Measurements from ENCODE around the gene B4GALNT3.

Gene B4GALNT3

GRCh38 chr12:608413-608812 is 148.7 kb downstream of the B4GALNT3 start:
- DNase-seq (ENCODE audit: low read depth): no peak
- TF ChIP-seq CTCF (IDR thresholded peaks at IDR 0.05; ENCODE audit: insufficient read depth, low read depth, low read length, missing control alignments): no peak
- H3K4me3 ChIP-seq (ENCODE audit: low read depth, low read length): no peak overlapping the region

- no peak overlapping the region for H3K4me3 ChIP-seq (ENCODE audit: low read depth, low read length)
- TF ChIP-seq CTCF (IDR thresholded peaks at IDR 0.05; ENCODE audit: insufficient read depth, low read depth, low read length, missing control alignments): no peak
- no peak for DNase-seq (ENCODE audit: low read depth)
These were observed 149.2 kb downstream of the B4GALNT3 start for GRCh38 chr12:608921-609320.

GRCh38 chr12:611721-612120 is 152.0 kb downstream of the B4GALNT3 start:
- no peak overlapping the region for H3K4me3 ChIP-seq (ENCODE audit: low read depth, low read length)
- no peak for DNase-seq (ENCODE audit: low read depth)
- TF ChIP-seq CTCF (IDR thresholded peaks at IDR 0.05; ENCODE audit: insufficient read depth, low read depth, low read length, missing control alignments): no peak

- no peak for DNase-seq (ENCODE audit: low read depth)
- TF ChIP-seq CTCF (IDR thresholded peaks at IDR 0.05; ENCODE audit: insufficient read depth, low read depth, low read length, missing control alignments): no peak
- no peak overlapping the region for H3K4me3 ChIP-seq (ENCODE audit: low read depth, low read length)
These were observed 152.6 kb downstream of the B4GALNT3 start for GRCh38 chr12:612293-612692.

- no peak for DNase-seq (ENCODE audit: low read depth)
- no peak for TF ChIP-seq CTCF (IDR thresholded peaks at IDR 0.05; ENCODE audit: insufficient read depth, low read depth, low read length, missing control alignments)
- no peak overlapping the region for H3K4me3 ChIP-seq (ENCODE audit: low read depth, low read length)
These were observed 153.1 kb downstream of the B4GALNT3 start for GRCh38 chr12:612886-613285.
